PC-9 (cell line): ENCODE measurements around the gene F2RL3. TPM values are rescaled to one million over a fixed set of nuclear protein-coding genes. Genes with fewer than 3 reads are reported as not detected.

ENCODE experiments used
- BruUV-seq: library from RNA; stranded (reverse); fragments of 400-500 nt; replicated peaks from 2 replicates; lab custom pipeline; 2021; lab: Mats Ljungman, UMichigan
- CTCF ChIA-PET: fragments of 300-600 bp; sonication (Branson Sonifier 250); formaldehyde crosslinking; loops from one replicate; lab custom pipeline; 2022; ENCODE audit warnings: antibody characterized with exemption; lab: Charles Lee
- POLR2A ChIA-PET: fragments of 300-600 bp; sonication (Branson Sonifier 250); formaldehyde crosslinking; loops from one replicate; lab custom pipeline; 2022; ENCODE audit warnings: antibody characterized with exemption; ENCODE audit not compliant: unreplicated experiment; lab: Charles Lee
- DNase-seq, 2 experiments: peaks; one replicate each; pipeline versions ENCODE4 v3.0.0 to v3.0.0-alpha.2; 2015 to 2022; ENCODE audit warnings: mixed read lengths in 1 of 2
- H2AFZ ChIP-seq: fragments of 200-600 bp; sonication (generic); 2 replicates; pipeline ENCODE4 v1.8.1; 2017; ENCODE audit warnings: antibody characterized with exemption
- H3F3A ChIP-seq: fragments of 200-600 bp; sonication (generic); 2 replicates; pipeline ENCODE4 v1.8.1; 2017; ENCODE audit warnings: antibody characterized with exemption, mild to moderate bottlenecking, low read depth; ENCODE audit not compliant: insufficient read depth
- H3K27ac ChIP-seq: fragments of 200-600 bp; sonication (generic); 2 replicates; pipeline ENCODE4 v1.6.1; 2016; ENCODE audit warnings: mixed run types
- H3K27me3 ChIP-seq: fragments of 200-600 bp; sonication (generic); 2 replicates; pipeline ENCODE4 v1.6.1; 2016; ENCODE audit warnings: low read depth, mixed run types; ENCODE audit not compliant: insufficient read depth
- H3K36me3 ChIP-seq: fragments of 200-600 bp; sonication (generic); 2 replicates; pipeline ENCODE4 v1.6.1; 2016; ENCODE audit warnings: low read depth, mixed run types
- H3K4me1 ChIP-seq: fragments of 200-600 bp; sonication (generic); replicated peaks from 2 replicates; pipeline ENCODE4 v1.6.1; 2016; ENCODE audit warnings: mixed run types; ENCODE audit not compliant: insufficient read depth
- H3K4me2 ChIP-seq: fragments of 200-600 bp; sonication (generic); 2 replicates; pipeline ENCODE4 v1.6.1; 2017; ENCODE audit warnings: mixed run types
- H3K4me3 ChIP-seq: fragments of 200-600 bp; sonication (generic); 2 replicates; pipeline ENCODE4 v1.6.1; 2016; ENCODE audit warnings: mixed run types
- H3K79me2 ChIP-seq: fragments of 200-600 bp; sonication (generic); 2 replicates; pipeline ENCODE4 v1.6.1; 2017; ENCODE audit warnings: low read depth, mixed run types
- H3K9me2 ChIP-seq: fragments of 200-600 bp; sonication (generic); 2 replicates; pipeline ENCODE4 v1.8.1; 2017; ENCODE audit warnings: mild to moderate bottlenecking; ENCODE audit not compliant: insufficient read depth
- H3K9me3 ChIP-seq: fragments of 200-600 bp; sonication (generic); 2 replicates; pipeline ENCODE4 v1.8.1; 2016; ENCODE audit warnings: low read depth; ENCODE audit not compliant: insufficient read depth
- H4K20me1 ChIP-seq: fragments of 200-600 bp; sonication (generic); 2 replicates; pipeline ENCODE4 v1.8.1; 2017; ENCODE audit not compliant: insufficient read depth
- EZH2 ChIP-seq: fragments of 200-600 bp; sonication (generic); IDR thresholded peaks from 2 replicates; pipeline ENCODE4 v1.8.0; 2017; ENCODE audit warnings: antibody characterized with exemption, low read depth
- intact Hi-C: fragments of 100-400 bp; cut with micrococcal nuclease; formaldehyde crosslinking; loops from one replicate; pipeline ENCODE4 v1.10.0; 2022; ENCODE audit not compliant: unreplicated experiment
- total RNA-seq: library from RNA; stranded (reverse); gene quantifications from 2 replicates; pipeline ENCODE4 v1.2.3, GENCODE V29; 2021
- TF ChIP-seq, protein P1 (sequence below): fragments of 200-600 bp; sonication (generic); conservative IDR thresholded peaks from 2 replicates; pipeline ENCODE4 v1.6.1; 2017; ENCODE audit warnings: mixed run types, antibody characterized with exemption, mild to moderate bottlenecking, moderate library complexity

Gene F2RL3
- total RNA-seq, 1 experiment from 2014 or later = not detected

DNA sequence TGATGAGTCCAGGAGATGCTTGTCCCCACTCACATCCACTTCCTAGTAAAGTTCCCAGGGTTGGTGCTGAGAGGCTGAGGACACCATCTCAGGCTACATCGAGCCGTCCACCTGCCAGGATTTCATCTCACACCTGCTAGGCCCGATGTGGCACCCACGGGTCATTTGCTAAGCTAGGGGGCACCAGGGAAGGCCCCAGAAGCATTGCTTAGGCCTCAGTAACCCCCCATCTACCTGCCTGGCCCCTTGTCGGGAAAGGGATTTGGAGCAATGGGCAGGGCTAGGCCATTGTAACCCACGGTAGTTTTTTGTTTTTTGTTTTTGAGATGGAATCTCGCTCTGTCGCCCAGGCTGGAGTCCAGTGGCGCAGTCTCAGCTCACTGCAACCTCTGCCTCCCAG lies 51.8 kb downstream of the F2RL3 start:
- no peak for TF ChIP-seq EZH2
- TF ChIP-seq, protein P1, sequence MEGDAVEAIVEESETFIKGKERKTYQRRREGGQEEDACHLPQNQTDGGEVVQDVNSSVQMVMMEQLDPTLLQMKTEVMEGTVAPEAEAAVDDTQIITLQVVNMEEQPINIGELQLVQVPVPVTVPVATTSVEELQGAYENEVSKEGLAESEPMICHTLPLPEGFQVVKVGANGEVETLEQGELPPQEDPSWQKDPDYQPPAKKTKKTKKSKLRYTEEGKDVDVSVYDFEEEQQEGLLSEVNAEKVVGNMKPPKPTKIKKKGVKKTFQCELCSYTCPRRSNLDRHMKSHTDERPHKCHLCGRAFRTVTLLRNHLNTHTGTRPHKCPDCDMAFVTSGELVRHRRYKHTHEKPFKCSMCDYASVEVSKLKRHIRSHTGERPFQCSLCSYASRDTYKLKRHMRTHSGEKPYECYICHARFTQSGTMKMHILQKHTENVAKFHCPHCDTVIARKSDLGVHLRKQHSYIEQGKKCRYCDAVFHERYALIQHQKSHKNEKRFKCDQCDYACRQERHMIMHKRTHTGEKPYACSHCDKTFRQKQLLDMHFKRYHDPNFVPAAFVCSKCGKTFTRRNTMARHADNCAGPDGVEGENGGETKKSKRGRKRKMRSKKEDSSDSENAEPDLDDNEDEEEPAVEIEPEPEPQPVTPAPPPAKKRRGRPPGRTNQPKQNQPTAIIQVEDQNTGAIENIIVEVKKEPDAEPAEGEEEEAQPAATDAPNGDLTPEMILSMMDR = no peak
- BruUV-seq = no TSS peak

More for the DNA sequence above, 51.8 kb downstream of the F2RL3 start:
- H2AFZ ChIP-seq = no peak overlapping the region
- H3K9me2 ChIP-seq = no peaks in the 10 kb centered on the region
- intact Hi-C loops = no loop called here
- no peaks in the 10 kb centered on the region for H3K79me2 ChIP-seq
- DNase-seq = no peak
- H3F3A ChIP-seq = peaks cover under 1% of the 10 kb centered on the region; the same call in 1 of the 2 replicates
- no peaks in the 10 kb centered on the region for H3K4me1 ChIP-seq
- H3K4me3 ChIP-seq = no peak overlapping the region
- no peak overlapping the region for H3K4me2 ChIP-seq
- POLR2A ChIA-PET = no interaction called here
- no peaks in the 10 kb centered on the region for H4K20me1 ChIP-seq
- peaks cover 1% of the 10 kb centered on the region; the same call in 1 of the 2 replicates for H3K9me3 ChIP-seq
- no peaks in the 10 kb centered on the region for H3K27me3 ChIP-seq
- H3K36me3 ChIP-seq = peaks cover under 1% of the 10 kb centered on the region; the same call in 1 of the 2 replicates
- CTCF ChIA-PET = no interaction called here
- no peak overlapping the region for H3K27ac ChIP-seq

Other genes with a start within 250 kb of the F2RL3 start
- 69.7 and 72.9 TPM in 2 replicates for gene SMIM7, start 228.9 kb upstream of the F2RL3 start, total RNA-seq
- 14.2 and 16.0 TPM in 2 replicates for gene TMEM38A, start 227.9 kb upstream of the F2RL3 start, total RNA-seq
- 3.0 and 5.0 TPM in 2 replicates for gene NWD1, start 169.2 kb upstream of the F2RL3 start, total RNA-seq
- gene SIN3B, start 59.6 kb upstream of the F2RL3 start, total RNA-seq = 72.6 and 83.8 TPM in 2 replicates
- 23.7 and 25.8 TPM in 2 replicates for gene CPAMD8, start 137.8 kb downstream of the F2RL3 start, total RNA-seq
- 26.5 and 30.8 TPM in 2 replicates for gene HAUS8, start 186.5 kb downstream of the F2RL3 start, total RNA-seq
- 81.2 and 103 TPM in 2 replicates for gene MYO9B, start 186.8 kb downstream of the F2RL3 start, total RNA-seq